Body of pancreas (tissue), 4 donors: Measurements from ENCODE around the gene EME1. TPM values are rescaled to one million over a fixed set of nuclear protein-coding genes. Genes with fewer than 3 reads are reported as not detected.

Experiments
- ATAC-seq: fragments of 150-250 bp; one replicate; pipeline ENCODE4 v1.9.1; 2016
- DNase-seq, 4 donors: peaks; one replicate each; pipeline ENCODE4 v3.0.0-alpha.2; 2019
- H3K27ac ChIP-seq, 4 donors: fragments of 200-600 bp; sonication (generic); 1 replicate in 3 of 4; 2 replicates in 1 of 4; pipeline versions ENCODE4 v1.5.1 to v1.6.1; 2016 to 2019; ENCODE audit warnings: mild to moderate bottlenecking in 1 of 4, mixed read lengths in 1 of 4, moderate library complexity in 1 of 4
- H3K27me3 ChIP-seq, 2 donors: fragments of 200-600 bp; sonication (generic); one replicate each; pipeline ENCODE4 v1.6.0; 2016; ENCODE audit warnings: mild to moderate bottlenecking in 1 of 2
- H3K36me3 ChIP-seq, 2 donors: fragments of 200-600 bp; sonication (generic); replicated peaks in 1 of 2; 2 replicates each; pipeline ENCODE4 v1.5.1; 2016; ENCODE audit warnings: low read depth in 2 of 2; ENCODE audit not compliant: insufficient read depth in 1 of 2
- H3K4me1 ChIP-seq: fragments of 200-600 bp; sonication (generic); one replicate; pipeline ENCODE4 v1.6.0; 2016
- H3K4me3 ChIP-seq, 2 donors: fragments of 200-600 bp; sonication (generic); 1 replicate in 1 of 2; 2 replicates in 1 of 2; pipeline ENCODE4 v1.5.1; 2016 to 2019
- H3K9me3 ChIP-seq, 3 donors: fragments of 200-600 bp; sonication (generic); 1 replicate in 2 of 3; 2 replicates in 1 of 3; pipeline ENCODE4 v1.5.1; 2016
- CTCF ChIP-seq, 7 experiments: fragments of 450-650 bp in 4 of 7; fragments of 200-600 bp in 3 of 7; sonication (generic) in 3 of 7; IDR thresholded peaks; one replicate each; pipeline ENCODE4 v1.5.1; 2016 to 2019; ENCODE audit warnings: antibody characterized with exemption in 7 of 7
- POLR2A ChIP-seq, 3 donors: fragments of 450-650 bp; IDR thresholded peaks; one replicate each; pipeline ENCODE4 v1.6.1; 2016; ENCODE audit warnings: antibody characterized with exemption in 3 of 3, mild to moderate bottlenecking in 2 of 3
- WGBS, 2 donors: methylation state at CpG; one replicate each; pipeline ENCODE4 v1.1.5; 2017; 5-methylcytosine and 5-hydroxymethylcytosine counted together
- intact Hi-C: fragments of 100-400 bp; cut with DNase I; formaldehyde crosslinking; loops from one replicate; pipeline ENCODE4 v1.15.1; 2023
- total RNA-seq, 2 donors: library from RNA; depleted of rRNA; stranded (reverse); fragments of >200 nt; gene quantifications; one replicate each; pipeline ENCODE4 v1.1.0, GENCODE V29; 2016

EME1 gene
- total RNA-seq, 2 donors from 2014 or later: not detected

- 75 to 83% methylated on average over 5 of the region's 5 CpGs for WGBS, 2 donors
- intact Hi-C loops: no loop called here
Measured at GRCh38 chr17:50359005-50359699, 13.9 kb upstream of the EME1 start.

GRCh38 chr17:50359998-50360461 lies 13.0 kb upstream of the EME1 start:
- H3K9me3 ChIP-seq: no peaks in the 10 kb centered on the region
- DNase-seq: peak in 1 of 4 donors; percentile 10
- TF ChIP-seq POLR2A (IDR thresholded peaks at IDR 0.05) (no peak), CTCF (IDR thresholded peaks at IDR 0.05) (no peak)
- H3K4me3 ChIP-seq: no peak overlapping the region
- ATAC-seq: no peak
- intact Hi-C loops: loop anchor here (10.0 kb wide), 1 partner anchor 115 kb away; the partner anchor contains the start of gene RSAD1
- peak overlapping the region in 1 of 4 donors; percentile 17 for H3K27ac ChIP-seq
- H3K36me3 ChIP-seq: peaks cover 7 to 8% of the 10 kb centered on the region in 2 donors
- 75 to 81% methylated on average over 3 to 14 of the region's 14 CpGs for WGBS, 2 donors
- no peaks in the 10 kb centered on the region for H3K27me3 ChIP-seq
- peaks cover 17% of the 10 kb centered on the region for H3K4me1 ChIP-seq

More at GRCh38 chr17:50359005-50359699, 13.9 kb upstream of the EME1 start:
- ATAC-seq: no peak
- H3K9me3 ChIP-seq: no peaks in the 10 kb centered on the region
- peak overlapping the region in 1 of 4 donors; percentile 17 for H3K27ac ChIP-seq
- no peak for TF ChIP-seq CTCF (IDR thresholded peaks at IDR 0.05)
- TF ChIP-seq POLR2A (IDR thresholded peaks at IDR 0.05): no peak
- no peaks in the 10 kb centered on the region for H3K27me3 ChIP-seq
- no peak overlapping the region for H3K4me3 ChIP-seq
- peaks cover 7 to 8% of the 10 kb centered on the region in 2 donors for H3K36me3 ChIP-seq
- peak in 1 of 4 donors; percentile 25 for DNase-seq
- H3K4me1 ChIP-seq: peaks cover 17% of the 10 kb centered on the region

DNA sequence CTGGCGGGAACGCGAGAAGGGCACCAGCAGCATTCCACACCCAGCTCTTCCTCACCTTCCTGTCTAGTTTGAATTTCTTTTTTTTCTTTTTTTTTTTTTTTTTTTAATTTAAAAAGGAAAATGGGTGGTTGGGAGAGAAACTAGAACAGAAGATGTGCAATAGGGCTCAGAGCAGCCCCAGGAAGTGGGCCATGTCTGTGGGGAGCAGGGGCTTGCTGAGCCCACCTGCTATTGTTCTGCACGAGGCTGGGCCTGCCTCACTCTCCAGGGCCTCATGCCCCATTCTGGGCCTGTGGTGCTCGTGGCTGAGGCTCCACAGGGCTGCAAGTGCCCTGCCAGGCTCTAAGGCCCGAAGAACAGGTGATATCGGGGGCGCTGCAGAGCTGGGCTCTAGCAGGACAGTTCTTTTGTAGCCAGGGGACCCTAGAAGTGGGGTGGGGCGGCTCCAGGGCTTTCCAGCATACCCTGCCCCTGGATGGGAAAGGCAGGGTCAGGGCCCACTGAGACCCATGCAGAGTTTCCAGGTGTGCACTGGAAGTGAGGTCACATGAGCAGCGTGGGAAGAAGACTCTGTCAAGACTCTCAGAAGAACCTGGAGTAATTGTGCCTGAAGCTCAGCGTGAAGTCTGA lies 12.4 kb upstream of the EME1 start:
- H3K4me1 ChIP-seq: peaks cover 17% of the 10 kb centered on the region
- DNase-seq: peak in 1 of 4 donors; percentile 9
- intact Hi-C loops: loop anchor here (10.0 kb wide), 1 partner anchor 114 kb away; the partner anchor contains the start of gene RSAD1

More for the DNA sequence above, 12.4 kb upstream of the EME1 start:
- no peaks in the 10 kb centered on the region for H3K27me3 ChIP-seq
- WGBS, 2 donors: 84 to 85% methylated on average over 9 to 10 of the region's 11 CpGs
- no peak overlapping the region for H3K27ac ChIP-seq
- no peak overlapping the region for H3K4me3 ChIP-seq
- no peak for ATAC-seq
- no peaks in the 10 kb centered on the region for H3K9me3 ChIP-seq
- TF ChIP-seq POLR2A (IDR thresholded peaks at IDR 0.05): no peak
- no peak for TF ChIP-seq CTCF (IDR thresholded peaks at IDR 0.05)
- H3K36me3 ChIP-seq: peaks cover 6 to 8% of the 10 kb centered on the region in 2 donors
